Sigmoid colon (tissue), 4 donors: Measurements from ENCODE around the gene PCDHB6.
"Not testable (repeated sequence)": the region's sequence is repeated elsewhere in the genome, so short reads cannot be mapped to it uniquely, and the experiment has no call there.

ENCODE experiments used
- POLR2A ChIP-seq, 2 donors: fragments of 450-650 bp; IDR thresholded peaks; one replicate each; pipeline ENCODE4 v1.6.1; 2016; ENCODE audit warnings: antibody characterized with exemption in 2 of 2, mild to moderate bottlenecking in 2 of 2, moderate library complexity in 2 of 2
- POLR2AphosphoS5 ChIP-seq, 4 donors: sonication (generic); formaldehyde crosslinking; IDR thresholded peaks; one replicate each; pipeline ENCODE4 v1.6.1; 2017; ENCODE audit warnings: antibody characterized with exemption in 4 of 4
- TF ChIP-seq, protein P1 (sequence below), 4 experiments: fragments of 450-650 bp in 3 of 4; fragments of 200-600 bp in 1 of 4; IDR thresholded peaks; one replicate each; pipeline ENCODE4 v1.5.1; 2016 to 2019; ENCODE audit warnings: antibody characterized with exemption in 4 of 4, mild to moderate bottlenecking in 3 of 4, moderate library complexity in 2 of 4

DNA sequence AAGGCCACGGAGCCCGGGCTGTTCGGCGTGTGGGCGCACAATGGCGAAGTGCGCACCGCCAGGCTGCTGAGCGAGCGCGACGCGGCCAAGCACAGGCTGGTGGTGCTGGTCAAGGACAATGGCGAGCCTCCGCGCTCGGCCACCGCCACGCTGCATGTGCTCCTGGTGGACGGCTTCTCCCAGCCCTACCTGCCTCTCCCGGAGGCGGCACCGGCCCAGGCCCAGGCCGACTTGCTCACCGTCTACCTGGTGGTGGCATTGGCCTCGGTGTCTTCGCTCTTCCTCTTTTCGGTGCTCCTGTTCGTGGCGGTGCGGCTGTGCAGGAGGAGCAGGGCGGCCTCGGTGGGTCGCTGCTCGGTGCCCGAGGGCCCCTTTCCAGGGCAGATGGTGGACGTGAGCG, 47.4 kb upstream of the PCDHB6 start:
- TF ChIP-seq, protein P1, sequence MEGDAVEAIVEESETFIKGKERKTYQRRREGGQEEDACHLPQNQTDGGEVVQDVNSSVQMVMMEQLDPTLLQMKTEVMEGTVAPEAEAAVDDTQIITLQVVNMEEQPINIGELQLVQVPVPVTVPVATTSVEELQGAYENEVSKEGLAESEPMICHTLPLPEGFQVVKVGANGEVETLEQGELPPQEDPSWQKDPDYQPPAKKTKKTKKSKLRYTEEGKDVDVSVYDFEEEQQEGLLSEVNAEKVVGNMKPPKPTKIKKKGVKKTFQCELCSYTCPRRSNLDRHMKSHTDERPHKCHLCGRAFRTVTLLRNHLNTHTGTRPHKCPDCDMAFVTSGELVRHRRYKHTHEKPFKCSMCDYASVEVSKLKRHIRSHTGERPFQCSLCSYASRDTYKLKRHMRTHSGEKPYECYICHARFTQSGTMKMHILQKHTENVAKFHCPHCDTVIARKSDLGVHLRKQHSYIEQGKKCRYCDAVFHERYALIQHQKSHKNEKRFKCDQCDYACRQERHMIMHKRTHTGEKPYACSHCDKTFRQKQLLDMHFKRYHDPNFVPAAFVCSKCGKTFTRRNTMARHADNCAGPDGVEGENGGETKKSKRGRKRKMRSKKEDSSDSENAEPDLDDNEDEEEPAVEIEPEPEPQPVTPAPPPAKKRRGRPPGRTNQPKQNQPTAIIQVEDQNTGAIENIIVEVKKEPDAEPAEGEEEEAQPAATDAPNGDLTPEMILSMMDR (IDR thresholded peaks at IDR 0.05) = not testable (repeated sequence)
- TF ChIP-seq POLR2A, POLR2AphosphoS5 (IDR thresholded peaks at IDR 0.05): not testable (repeated sequence)
